GOT3 (cell line): ENCODE measurements around the gene RAD51AP1.
A peak's percentile ranks its signal among the peaks of the same experiment; 100 is the strongest.

Experiments used
- DNase-seq: peaks from one replicate; lab custom pipeline; 2025; ENCODE audit warnings: mixed read lengths; lab: John Stamatoyannopoulos, UW

Gene RAD51AP1

GRCh38 chr12:4545195-4545594, 6.5 kb downstream of the RAD51AP1 start:
- DNase-seq, result no peak

GRCh38 chr12:4552191-4552590, 13.5 kb downstream of the RAD51AP1 start:
- DNase-seq, result no peak

GRCh38 chr12:4553943-4554342, 15.3 kb downstream of the RAD51AP1 start:
- DNase-seq, result no peak

GRCh38 chr12:4555804-4556203, 17.1 kb downstream of the RAD51AP1 start:
- DNase-seq, result no peak

- no peak for DNase-seq
These were observed 18.2 kb downstream of the RAD51AP1 start for GRCh38 chr12:4556735-4557530.

GRCh38 chr12:4557586-4557985, 18.9 kb downstream of the RAD51AP1 start:
- DNase-seq, result no peak

- no peak for DNase-seq
These were observed 19.5 kb downstream of the RAD51AP1 start for GRCh38 chr12:4558171-4558570.

GRCh38 chr12:4562034-4562657, 23.5 kb downstream of the RAD51AP1 start, which contains the start of gene DYRK4:
Gene DYRK4 (plus strand): TSS chr12:4562208. CDS start chr12:4562246, 38 bp downstream.
- peak; percentile 7 for DNase-seq

GRCh38 chr12:4563336-4563735, 24.6 kb downstream of the RAD51AP1 start:
- DNase-seq, result no peak

- DNase-seq, result no peak
These were observed 26.1 kb downstream of the RAD51AP1 start for GRCh38 chr12:4564818-4565217.

GRCh38 chr12:4566474-4566873, 27.8 kb downstream of the RAD51AP1 start:
- DNase-seq, result no peak

GRCh38 chr12:4567073-4567881, 28.6 kb downstream of the RAD51AP1 start:
- DNase-seq, result no peak

- DNase-seq, result no peak
These were observed 30.6 kb downstream of the RAD51AP1 start for GRCh38 chr12:4569261-4569660.

- no peak for DNase-seq
These were observed 34.0 kb downstream of the RAD51AP1 start for GRCh38 chr12:4572680-4573079.

- DNase-seq, result no peak
These were observed 40.8 kb downstream of the RAD51AP1 start for GRCh38 chr12:4579305-4580102.

GRCh38 chr12:4580281-4580688, 41.6 kb downstream of the RAD51AP1 start:
- no peak for DNase-seq

- DNase-seq, result no peak
These were observed 45.6 kb downstream of the RAD51AP1 start for GRCh38 chr12:4584281-4584680.

GRCh38 chr12:4584896-4585295, 46.2 kb downstream of the RAD51AP1 start:
- DNase-seq, result no peak

- no peak for DNase-seq
These were observed 47.8 kb downstream of the RAD51AP1 start for GRCh38 chr12:4586500-4586899.

- no peak for DNase-seq
These were observed 48.4 kb downstream of the RAD51AP1 start for GRCh38 chr12:4587108-4587507.

- DNase-seq, result no peak
These were observed 50.2 kb downstream of the RAD51AP1 start for GRCh38 chr12:4588916-4589315.

GRCh38 chr12:4589941-4590340, 51.3 kb downstream of the RAD51AP1 start:
- no peak for DNase-seq
